ENCODE results near the gene MBNL1. TPM values are rescaled to one million over a fixed set of nuclear protein-coding genes. Genes with fewer than 3 reads are reported as not detected.

MBNL1 gene
- total RNA-seq, 5 donors from 2014 or later (not counting 1 experiment from before 2014, with no cell fraction given), result 408 to 705 (median 423) TPM

GRCh38 chr3:152328841-152329240 is 60.1 kb downstream of the MBNL1 start:
- H3K27me3 ChIP-seq (replicated peaks in 1 of 2; ENCODE audit: control insufficient read depth in 2 of 2, extremely low read depth in 1 of 2, insufficient read depth in 2 of 2, low read length in 1 of 2), result no peaks in the 10 kb centered on the region
- H3K36me3 ChIP-seq (ENCODE audit: control insufficient read depth in 2 of 2, extremely low read depth in 1 of 2, insufficient read depth in 1 of 2, low read length in 1 of 2), result peaks cover 4 to 11% of the 10 kb centered on the region in 2 donors
- no peaks in the 10 kb centered on the region for H3K9me3 ChIP-seq
- no peak overlapping the region for H3K4me3 ChIP-seq (ENCODE audit: control insufficient read depth in 1 of 2, extremely low read depth in 1 of 2, low read length in 1 of 2)
- peak overlapping the region; percentile 15 for H3K27ac ChIP-seq (ENCODE audit: low read length)
- DNase-seq, result no peak
- Mint-ChIP-seq H3K36me3 (peaks cover 37% of the 10 kb centered on the region), H3K4me1 (peaks cover 82 to 90% (median 87%) of the 10 kb centered on the region in 3 donors), H3K9me3 (no peaks in the 10 kb centered on the region), H3K4me3 (peak overlapping the region; percentile 1 to 28 (median 3)), H3K27ac (peak overlapping the region; percentile 83 to 87), H3K27me3 (no peaks in the 10 kb centered on the region)
- 62% methylated on average over 2 of the region's 3 CpGs for WGBS (ENCODE audit: insufficient coverage)
- peaks cover 25 to 26% of the 10 kb centered on the region in 2 experiments for H3K4me1 ChIP-seq (ENCODE audit: control insufficient read depth in 1 of 2, extremely low read depth in 1 of 2, insufficient read depth in 2 of 2, low read length in 2 of 2)
- ChIA-PET POLR2A (interaction anchor here in 1 of 2 donors (0.7 kb wide), 1 partner anchor 15 kb away, joined by 3 read pairs; no protein-coding TSS in a partner anchor), CTCF (interaction anchor here (0.6 to 1.0 kb wide), 2 partner anchors 32 to 71 kb away, joined by 3 to 10 read pairs; no protein-coding TSS in a partner anchor)
- no peak for ATAC-seq (replicated peaks in 1 of 4)

DNA sequence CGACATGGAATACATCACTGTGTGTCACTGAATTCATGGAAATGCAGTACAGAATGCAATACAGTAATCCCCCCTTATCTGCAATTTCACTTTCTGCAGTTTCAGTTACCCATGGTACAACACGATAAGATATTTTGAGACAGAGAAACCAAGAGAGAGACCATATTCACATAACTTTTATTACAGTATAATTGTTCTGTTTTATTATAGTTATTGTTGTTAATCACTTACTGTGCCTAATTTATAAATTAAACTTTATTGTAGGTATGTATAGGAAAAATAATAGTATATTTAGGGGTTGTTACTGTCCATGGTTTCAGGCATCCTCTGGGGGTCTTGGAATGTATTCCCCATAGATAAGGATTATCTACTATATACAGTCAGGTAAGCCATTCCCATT is 61.8 kb downstream of the MBNL1 start:
- ChIA-PET CTCF (no interaction called here), POLR2A (interaction anchor here in 1 of 2 donors (0.6 kb wide), 1 partner anchor 61 kb away, joined by 5 read pairs; no protein-coding TSS in a partner anchor)
- DNase-seq, result no peak
- ATAC-seq (replicated peaks in 1 of 4), result no peak
- Histone ChIP-seq H3K4me3 (ENCODE audit: control insufficient read depth in 1 of 2, extremely low read depth in 1 of 2, low read length in 1 of 2) (no peak overlapping the region), H3K4me1 (ENCODE audit: control insufficient read depth in 1 of 2, extremely low read depth in 1 of 2, insufficient read depth in 2 of 2, low read length in 2 of 2) (peaks cover 22 to 28% of the 10 kb centered on the region in 2 experiments), H3K27me3 (replicated peaks in 1 of 2; ENCODE audit: control insufficient read depth in 2 of 2, extremely low read depth in 1 of 2, insufficient read depth in 2 of 2, low read length in 1 of 2) (no peaks in the 10 kb centered on the region), H3K36me3 (ENCODE audit: control insufficient read depth in 2 of 2, extremely low read depth in 1 of 2, insufficient read depth in 1 of 2, low read length in 1 of 2) (peaks cover 4 to 14% of the 10 kb centered on the region in 2 donors), H3K9me3 (no peaks in the 10 kb centered on the region), H3K27ac (ENCODE audit: low read length) (no peak overlapping the region)
- no peaks in the 10 kb centered on the region for H3K9me3 Mint-ChIP-seq
- peaks cover 40% of the 10 kb centered on the region for H3K36me3 Mint-ChIP-seq
- WGBS (ENCODE audit: insufficient coverage), result no CpG with 5 or more reads among the region's 2 CpGs
- no peaks in the 10 kb centered on the region for H3K27me3 Mint-ChIP-seq
- H3K4me1 Mint-ChIP-seq, result peaks cover 88 to 92% (median 90%) of the 10 kb centered on the region in 3 donors
- peak overlapping the region; percentile 22 to 75 for H3K27ac Mint-ChIP-seq
- peak overlapping the region; percentile 3 to 34 (median 4) for H3K4me3 Mint-ChIP-seq

- Histone ChIP-seq H3K27ac (ENCODE audit: low read length) (no peak overlapping the region), H3K27me3 (replicated peaks in 1 of 2; ENCODE audit: control insufficient read depth in 2 of 2, extremely low read depth in 1 of 2, insufficient read depth in 2 of 2, low read length in 1 of 2) (no peaks in the 10 kb centered on the region), H3K4me3 (ENCODE audit: control insufficient read depth in 1 of 2, extremely low read depth in 1 of 2, low read length in 1 of 2) (no peak overlapping the region), H3K9me3 (no peaks in the 10 kb centered on the region), H3K36me3 (ENCODE audit: control insufficient read depth in 2 of 2, extremely low read depth in 1 of 2, insufficient read depth in 1 of 2, low read length in 1 of 2) (peaks cover 4 to 18% of the 10 kb centered on the region in 2 donors), H3K4me1 (ENCODE audit: control insufficient read depth in 1 of 2, extremely low read depth in 1 of 2, insufficient read depth in 2 of 2, low read length in 2 of 2) (peaks cover 19 to 28% of the 10 kb centered on the region in 2 experiments)
- WGBS (ENCODE audit: insufficient coverage), result 51% methylated on average over 2 of the region's 2 CpGs
- Mint-ChIP-seq H3K9me3 (no peaks in the 10 kb centered on the region), H3K4me3 (peak overlapping the region; percentile 7 to 29 (median 25)), H3K27ac (peak overlapping the region; percentile 86), H3K4me1 (peaks cover 88 to 92% (median 90%) of the 10 kb centered on the region in 3 donors), H3K36me3 (peaks cover 40% of the 10 kb centered on the region), H3K27me3 (no peaks in the 10 kb centered on the region)
- ATAC-seq (replicated peaks in 1 of 4) (no peak), DNase-seq (no peak)
- ChIA-PET POLR2A (interaction anchor here (0.5 to 1.5 kb wide), 8 partner anchors 11 to 63 kb away, joined by 3 to 5 read pairs (median 4); partner anchors contain the start of gene MBNL1 (in 1 of the 2)), CTCF (no interaction called here)
These were observed 62.4 kb downstream of the MBNL1 start for GRCh38 chr3:152331018-152331541.

DNA sequence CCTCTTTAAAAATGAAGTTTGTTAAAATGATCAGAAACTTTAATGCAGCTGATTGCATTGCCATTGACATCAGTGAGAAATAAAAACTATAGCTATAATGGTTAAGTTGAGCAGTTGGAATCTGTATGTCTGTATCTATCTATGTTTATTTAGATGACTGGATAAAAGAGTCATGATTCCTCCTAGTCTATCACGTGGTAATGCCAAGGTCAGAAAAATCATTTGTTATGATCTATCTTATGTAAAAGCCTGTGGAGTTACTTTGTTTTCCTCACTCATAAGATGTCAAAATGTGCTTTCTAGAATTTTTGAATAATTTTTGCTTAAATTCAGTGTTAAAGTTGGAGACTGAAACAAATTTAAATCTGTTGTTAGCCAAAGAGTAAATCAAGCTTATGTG is 63.3 kb downstream of the MBNL1 start:
- no CpG with 5 or more reads among the region's 1 CpG for WGBS (ENCODE audit: insufficient coverage)
- DNase-seq, result no peak
- ATAC-seq (replicated peaks in 1 of 4), result no peak
- peak overlapping the region in 2 of 3 donors; percentile 7 to 34 for H3K4me3 Mint-ChIP-seq
- Histone ChIP-seq H3K9me3 (no peaks in the 10 kb centered on the region), H3K4me1 (ENCODE audit: control insufficient read depth in 1 of 2, extremely low read depth in 1 of 2, insufficient read depth in 2 of 2, low read length in 2 of 2) (peaks cover 19 to 28% of the 10 kb centered on the region in 2 experiments), H3K4me3 (ENCODE audit: control insufficient read depth in 1 of 2, extremely low read depth in 1 of 2, low read length in 1 of 2) (no peak overlapping the region), H3K27ac (ENCODE audit: low read length) (peak overlapping the region; percentile 1), H3K27me3 (replicated peaks in 1 of 2; ENCODE audit: control insufficient read depth in 2 of 2, extremely low read depth in 1 of 2, insufficient read depth in 2 of 2, low read length in 1 of 2) (no peaks in the 10 kb centered on the region), H3K36me3 (ENCODE audit: control insufficient read depth in 2 of 2, extremely low read depth in 1 of 2, insufficient read depth in 1 of 2, low read length in 1 of 2) (peaks cover 4 to 21% of the 10 kb centered on the region in 2 donors)
- peak overlapping the region; percentile 78 to 86 for H3K27ac Mint-ChIP-seq
- H3K27me3 Mint-ChIP-seq, result no peaks in the 10 kb centered on the region
- H3K4me1 Mint-ChIP-seq, result peaks cover 88 to 89% (median 88%) of the 10 kb centered on the region in 3 donors
- ChIA-PET POLR2A (interaction anchor here (0.5 to 1.5 kb wide), 11 partner anchors 10 to 379 kb away, joined by 3 to 5 read pairs (median 3); no protein-coding TSS in a partner anchor), CTCF (interaction anchor here (0.5 to 1.5 kb wide), 12 partner anchors 10 to 1055 kb away, joined by 3 to 13 read pairs (median 4); no protein-coding TSS in a partner anchor)
- H3K36me3 Mint-ChIP-seq, result peaks cover 42% of the 10 kb centered on the region
- no peaks in the 10 kb centered on the region for H3K9me3 Mint-ChIP-seq

DNA sequence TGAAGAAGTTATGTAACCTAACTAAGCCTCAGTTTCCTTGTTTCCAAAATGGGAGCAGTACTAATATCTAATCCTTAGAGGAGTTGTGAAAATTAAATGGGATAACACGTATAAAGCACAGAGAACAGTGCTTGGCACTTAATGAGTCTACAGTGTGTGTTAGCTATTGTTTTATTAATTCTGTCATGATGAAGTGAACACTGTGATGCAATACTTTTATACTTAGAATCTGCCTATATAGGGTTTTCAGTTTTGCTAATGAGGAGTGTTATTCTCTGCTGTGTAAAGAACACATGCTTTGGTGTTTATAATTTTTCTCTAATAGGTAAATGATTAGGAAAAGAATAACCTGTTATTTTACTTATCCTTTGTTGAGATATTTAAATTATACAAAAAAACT is 65.2 kb downstream of the MBNL1 start:
- Histone ChIP-seq H3K27ac (ENCODE audit: low read length) (no peak overlapping the region), H3K27me3 (replicated peaks in 1 of 2; ENCODE audit: control insufficient read depth in 2 of 2, extremely low read depth in 1 of 2, insufficient read depth in 2 of 2, low read length in 1 of 2) (no peaks in the 10 kb centered on the region), H3K4me3 (ENCODE audit: control insufficient read depth in 1 of 2, extremely low read depth in 1 of 2, low read length in 1 of 2) (no peak overlapping the region), H3K4me1 (ENCODE audit: control insufficient read depth in 1 of 2, extremely low read depth in 1 of 2, insufficient read depth in 2 of 2, low read length in 2 of 2) (peaks cover 17 to 33% of the 10 kb centered on the region in 2 experiments), H3K9me3 (no peaks in the 10 kb centered on the region), H3K36me3 (ENCODE audit: control insufficient read depth in 2 of 2, extremely low read depth in 1 of 2, insufficient read depth in 1 of 2, low read length in 1 of 2) (peaks cover 0 to 30% of the 10 kb centered on the region in 2 donors)
- ChIA-PET CTCF (interaction anchor here in 1 of 2 donors (1.2 kb wide), 2 partner anchors 8 to 10 kb away, joined by 3 to 4 read pairs; no protein-coding TSS in a partner anchor), POLR2A (interaction anchor here (0.5 to 1.2 kb wide), 4 partner anchors 10 to 53 kb away, joined by 3 to 4 read pairs (median 3); no protein-coding TSS in a partner anchor)
- DNase-seq, result no peak
- Mint-ChIP-seq H3K9me3 (peaks cover 0 to 3% (median 0%) of the 10 kb centered on the region in 3 donors), H3K36me3 (peaks cover 48% of the 10 kb centered on the region), H3K4me3 (peak overlapping the region in 1 of 3 donors; percentile 7), H3K27ac (peak overlapping the region; percentile 45 to 72), H3K27me3 (no peaks in the 10 kb centered on the region), H3K4me1 (peaks cover 86 to 87% (median 87%) of the 10 kb centered on the region in 3 donors)
- WGBS (ENCODE audit: insufficient coverage), result no CpG with 5 or more reads among the region's 1 CpG
- ATAC-seq (replicated peaks in 1 of 4), result no peak

DNA sequence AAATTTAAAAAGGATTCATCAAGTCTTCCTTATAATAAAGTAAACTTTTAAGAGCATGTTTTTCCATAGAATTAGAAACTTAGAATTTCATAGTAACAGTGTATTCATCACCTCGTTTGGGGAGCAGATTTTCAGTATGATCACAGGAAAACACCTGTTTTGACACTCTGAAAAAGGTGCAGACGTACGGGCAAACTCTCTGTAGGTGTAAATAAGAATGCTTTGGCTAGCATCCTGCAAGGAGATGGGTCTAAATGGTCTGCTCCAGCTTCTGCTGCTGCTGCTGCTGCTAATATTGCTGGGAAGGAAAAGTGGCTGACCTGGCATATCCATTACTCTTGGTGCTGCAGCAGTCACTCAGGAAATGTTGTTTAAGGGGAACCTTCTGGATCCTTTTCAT is 66.0 kb downstream of the MBNL1 start:
- WGBS (ENCODE audit: insufficient coverage), result 33% methylated on average over 3 of the region's 3 CpGs
- POLR2A ChIA-PET, result interaction anchor here in 1 of 2 donors (1.1 kb wide), 1 partner anchor 11 kb away, joined by 4 read pairs; no protein-coding TSS in a partner anchor
- H3K27ac ChIP-seq (ENCODE audit: low read length), result peak overlapping the region; percentile 11

More for the DNA sequence above, 66.0 kb downstream of the MBNL1 start:
- CTCF ChIA-PET, result no interaction called here
- H3K27me3 ChIP-seq (replicated peaks in 1 of 2; ENCODE audit: control insufficient read depth in 2 of 2, extremely low read depth in 1 of 2, insufficient read depth in 2 of 2, low read length in 1 of 2), result no peaks in the 10 kb centered on the region
- Mint-ChIP-seq H3K36me3 (peaks cover 53% of the 10 kb centered on the region), H3K27ac (peak overlapping the region; percentile 66 to 68), H3K4me1 (peaks cover 86 to 90% (median 90%) of the 10 kb centered on the region in 3 donors), H3K27me3 (no peaks in the 10 kb centered on the region), H3K4me3 (peak overlapping the region; percentile 17 to 36 (median 17)), H3K9me3 (peaks cover 0 to 3% (median 0%) of the 10 kb centered on the region in 3 donors)
- peak in 1 of 4 experiments; percentile 25 for ATAC-seq (replicated peaks in 1 of 4)
- no peak overlapping the region for H3K4me3 ChIP-seq (ENCODE audit: control insufficient read depth in 1 of 2, extremely low read depth in 1 of 2, low read length in 1 of 2)
- DNase-seq, result no peak
- no peaks in the 10 kb centered on the region for H3K9me3 ChIP-seq
- H3K4me1 ChIP-seq (ENCODE audit: control insufficient read depth in 1 of 2, extremely low read depth in 1 of 2, insufficient read depth in 2 of 2, low read length in 2 of 2), result peaks cover 19 to 30% of the 10 kb centered on the region in 2 experiments
- H3K36me3 ChIP-seq (ENCODE audit: control insufficient read depth in 2 of 2, extremely low read depth in 1 of 2, insufficient read depth in 1 of 2, low read length in 1 of 2), result peaks cover 0 to 31% of the 10 kb centered on the region in 2 donors
